ENCODE data around the gene HAUS8.

Gene HAUS8

GRCh38 chr19:17061691-17062090 lies 13.6 kb downstream of the HAUS8 start:
- Histone ChIP-seq H3K27ac (ENCODE audit: low read depth, low read length) (no peak overlapping the region), H3K4me3 (ENCODE audit: low read length) (no peak overlapping the region), H3K36me3 (ENCODE audit: control insufficient read depth, insufficient read depth, low read length) (peaks cover 16% of the 10 kb centered on the region), H3K9ac (ENCODE audit: low read length) (no peak overlapping the region), H3K4me1 (ENCODE audit: control insufficient read depth, insufficient read depth, low read length) (no peaks in the 10 kb centered on the region), H3K27me3 (ENCODE audit: control insufficient read depth, insufficient read depth, low read length) (no peaks in the 10 kb centered on the region)

DNA sequence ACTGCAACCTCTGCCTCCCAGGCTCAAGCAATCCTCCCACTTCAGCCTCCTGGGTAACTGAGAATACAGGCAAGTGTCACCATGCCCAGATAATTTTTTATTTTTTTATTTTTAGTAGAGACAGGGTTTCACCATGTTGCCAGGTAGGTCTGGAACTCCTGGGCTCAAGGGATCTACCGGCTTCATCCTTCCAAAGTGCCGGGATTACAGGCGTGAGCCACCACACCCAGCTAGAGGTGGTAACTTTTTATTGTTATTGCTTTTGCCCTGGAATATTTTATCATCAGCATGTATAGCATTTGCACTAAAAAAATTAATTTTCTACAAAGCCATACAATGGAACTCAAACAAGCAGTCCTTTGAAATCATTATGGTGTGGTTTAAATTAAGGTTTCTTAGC lies 14.0 kb downstream of the HAUS8 start:
- Histone ChIP-seq H3K36me3 (ENCODE audit: control insufficient read depth, insufficient read depth, low read length) (peaks cover 16% of the 10 kb centered on the region), H3K4me3 (ENCODE audit: low read length) (no peak overlapping the region), H3K27ac (ENCODE audit: low read depth, low read length) (no peak overlapping the region), H3K9ac (ENCODE audit: low read length) (no peak overlapping the region), H3K4me1 (ENCODE audit: control insufficient read depth, insufficient read depth, low read length) (no peaks in the 10 kb centered on the region), H3K27me3 (ENCODE audit: control insufficient read depth, insufficient read depth, low read length) (no peaks in the 10 kb centered on the region)

GRCh38 chr19:17060802-17061201 lies 14.4 kb downstream of the HAUS8 start:
- H3K36me3 ChIP-seq (ENCODE audit: control insufficient read depth, insufficient read depth, low read length): peaks cover 16% of the 10 kb centered on the region
- no peaks in the 10 kb centered on the region for H3K27me3 ChIP-seq (ENCODE audit: control insufficient read depth, insufficient read depth, low read length)
- H3K4me3 ChIP-seq (ENCODE audit: low read length): no peak overlapping the region
- H3K4me1 ChIP-seq (ENCODE audit: control insufficient read depth, insufficient read depth, low read length): no peaks in the 10 kb centered on the region
- no peak overlapping the region for H3K9ac ChIP-seq (ENCODE audit: low read length)
- H3K27ac ChIP-seq (ENCODE audit: low read depth, low read length): no peak overlapping the region

- no peak overlapping the region for H3K27ac ChIP-seq (ENCODE audit: low read depth, low read length)
- H3K36me3 ChIP-seq (ENCODE audit: control insufficient read depth, insufficient read depth, low read length): peaks cover 21% of the 10 kb centered on the region
- no peak overlapping the region for H3K9ac ChIP-seq (ENCODE audit: low read length)
- no peak overlapping the region for H3K4me3 ChIP-seq (ENCODE audit: low read length)
- no peaks in the 10 kb centered on the region for H3K27me3 ChIP-seq (ENCODE audit: control insufficient read depth, insufficient read depth, low read length)
- no peaks in the 10 kb centered on the region for H3K4me1 ChIP-seq (ENCODE audit: control insufficient read depth, insufficient read depth, low read length)
Measured at GRCh38 chr19:17058236-17058635, 17.0 kb downstream of the HAUS8 start.

DNA sequence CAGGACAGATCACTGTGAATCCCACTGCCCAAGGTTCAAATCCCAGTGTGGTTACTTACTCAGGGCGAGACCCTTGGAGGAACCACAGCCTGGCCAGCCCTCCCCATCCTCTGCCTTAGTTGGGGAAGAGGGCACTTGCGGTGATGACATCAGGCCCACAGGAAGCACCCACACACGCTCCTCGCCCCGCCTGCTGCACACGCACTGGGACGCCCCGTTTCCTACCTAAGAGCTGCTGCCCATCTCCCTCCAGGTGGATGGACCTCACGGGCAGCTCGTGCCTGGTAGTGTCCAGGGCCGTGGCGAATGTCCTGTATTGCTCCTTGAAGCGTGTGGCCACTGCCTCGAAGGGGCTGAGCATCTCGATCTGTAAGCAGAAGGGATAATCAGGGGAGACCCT lies 19.6 kb downstream of the HAUS8 start:
- no peaks in the 10 kb centered on the region for H3K27me3 ChIP-seq (ENCODE audit: control insufficient read depth, insufficient read depth, low read length)
- peaks cover 23% of the 10 kb centered on the region for H3K36me3 ChIP-seq (ENCODE audit: control insufficient read depth, insufficient read depth, low read length)
- no peak overlapping the region for H3K27ac ChIP-seq (ENCODE audit: low read depth, low read length)
- H3K4me1 ChIP-seq (ENCODE audit: control insufficient read depth, insufficient read depth, low read length): no peaks in the 10 kb centered on the region
- H3K9ac ChIP-seq (ENCODE audit: low read length): no peak overlapping the region
- H3K4me3 ChIP-seq (ENCODE audit: low read length): no peak overlapping the region

DNA sequence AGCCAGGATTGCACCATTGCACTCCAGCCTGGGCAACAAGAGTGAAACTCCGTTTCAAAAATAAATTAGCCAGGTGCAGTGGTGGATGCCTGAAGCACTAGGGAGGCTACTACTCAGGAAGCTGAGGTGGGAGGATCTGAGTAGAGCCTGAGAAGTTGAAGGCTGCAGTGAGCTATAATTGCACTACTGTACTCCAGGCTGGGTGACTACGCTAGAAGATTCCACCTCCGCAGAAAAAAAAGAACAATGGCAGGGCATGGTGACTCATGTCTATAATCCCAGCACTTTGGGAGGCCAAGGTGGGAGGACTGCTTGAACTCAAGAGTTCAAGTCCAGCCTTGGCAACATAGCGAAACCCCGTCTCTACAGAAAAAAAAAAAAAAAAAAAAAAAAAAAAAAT lies 20.5 kb downstream of the HAUS8 start:
- H3K27ac ChIP-seq (ENCODE audit: low read depth, low read length): no peak overlapping the region
- no peak overlapping the region for H3K4me3 ChIP-seq (ENCODE audit: low read length)
- peaks cover 23% of the 10 kb centered on the region for H3K36me3 ChIP-seq (ENCODE audit: control insufficient read depth, insufficient read depth, low read length)
- H3K27me3 ChIP-seq (ENCODE audit: control insufficient read depth, insufficient read depth, low read length): no peaks in the 10 kb centered on the region
- H3K9ac ChIP-seq (ENCODE audit: low read length): no peak overlapping the region
- H3K4me1 ChIP-seq (ENCODE audit: control insufficient read depth, insufficient read depth, low read length): no peaks in the 10 kb centered on the region

DNA sequence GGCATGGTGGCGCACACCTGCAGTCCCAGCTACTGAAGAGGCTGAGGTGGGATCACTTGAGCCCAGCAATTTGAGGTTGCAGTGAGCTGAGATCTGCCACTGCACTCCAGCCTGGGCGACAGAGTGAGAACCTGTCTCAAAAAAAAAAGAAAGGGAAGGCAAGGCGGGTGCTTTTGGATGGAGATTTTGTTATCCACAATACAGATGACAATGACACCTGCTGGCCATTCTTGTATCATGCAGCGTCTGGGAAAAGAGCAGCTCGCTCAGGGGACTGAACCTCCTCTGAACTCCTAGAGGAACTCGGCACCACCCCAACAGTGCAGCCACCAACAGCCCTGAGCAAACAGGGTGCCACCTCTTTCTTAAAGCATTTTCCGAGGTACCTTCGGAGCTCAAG lies 22.8 kb downstream of the HAUS8 start:
- Histone ChIP-seq H3K4me3 (ENCODE audit: low read length) (no peak overlapping the region), H3K36me3 (ENCODE audit: control insufficient read depth, insufficient read depth, low read length) (peaks cover 15% of the 10 kb centered on the region), H3K27me3 (ENCODE audit: control insufficient read depth, insufficient read depth, low read length) (no peaks in the 10 kb centered on the region), H3K27ac (ENCODE audit: low read depth, low read length) (no peak overlapping the region), H3K4me1 (ENCODE audit: control insufficient read depth, insufficient read depth, low read length) (no peaks in the 10 kb centered on the region), H3K9ac (ENCODE audit: low read length) (no peak overlapping the region)

DNA sequence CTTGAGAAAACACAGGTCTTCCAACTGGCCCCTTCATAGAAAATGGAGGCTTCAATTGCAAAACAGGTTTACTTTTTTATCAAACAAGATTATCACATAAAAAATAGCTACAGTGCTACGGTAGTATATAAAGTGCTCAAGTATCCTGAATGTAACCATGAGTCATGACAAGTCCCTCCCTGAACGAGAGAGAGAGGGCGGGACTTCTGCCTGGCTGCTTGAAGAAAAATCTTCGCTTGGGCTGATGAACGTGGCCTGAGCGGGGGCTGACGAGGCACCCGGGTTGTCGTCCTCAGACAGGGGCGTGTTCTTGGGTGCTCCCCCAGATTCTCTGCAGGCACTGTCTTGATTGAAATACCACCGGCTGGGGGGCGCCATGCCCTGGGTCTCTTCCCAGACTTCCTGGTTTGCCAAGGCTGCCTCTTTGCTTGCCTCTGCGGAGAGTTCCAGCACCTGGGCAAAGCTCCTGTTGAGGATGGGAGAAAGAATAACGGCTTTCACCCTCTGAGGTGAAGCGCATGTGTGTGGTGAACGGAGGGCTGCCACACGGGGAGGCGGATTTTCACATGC lies 25.5 kb downstream of the HAUS8 start:
- H3K4me1 ChIP-seq (ENCODE audit: control insufficient read depth, insufficient read depth, low read length): no peaks in the 10 kb centered on the region
- H3K36me3 ChIP-seq (ENCODE audit: control insufficient read depth, insufficient read depth, low read length): peaks cover 15% of the 10 kb centered on the region
- no peak overlapping the region for H3K9ac ChIP-seq (ENCODE audit: low read length)
- no peak overlapping the region for H3K4me3 ChIP-seq (ENCODE audit: low read length)
- no peaks in the 10 kb centered on the region for H3K27me3 ChIP-seq (ENCODE audit: control insufficient read depth, insufficient read depth, low read length)
- H3K27ac ChIP-seq (ENCODE audit: low read depth, low read length): no peak overlapping the region

GRCh38 chr19:17048885-17049453 lies 26.3 kb downstream of the HAUS8 start:
- no peak overlapping the region for H3K9ac ChIP-seq (ENCODE audit: low read length)
- no peak overlapping the region for H3K4me3 ChIP-seq (ENCODE audit: low read length)
- H3K4me1 ChIP-seq (ENCODE audit: control insufficient read depth, insufficient read depth, low read length): no peaks in the 10 kb centered on the region
- H3K27me3 ChIP-seq (ENCODE audit: control insufficient read depth, insufficient read depth, low read length): no peaks in the 10 kb centered on the region
- H3K36me3 ChIP-seq (ENCODE audit: control insufficient read depth, insufficient read depth, low read length): peaks cover 13% of the 10 kb centered on the region
- no peak overlapping the region for H3K27ac ChIP-seq (ENCODE audit: low read depth, low read length)

GRCh38 chr19:17045907-17046502 lies 29.2 kb downstream of the HAUS8 start:
- Histone ChIP-seq H3K4me1 (ENCODE audit: control insufficient read depth, insufficient read depth, low read length) (no peaks in the 10 kb centered on the region), H3K27me3 (ENCODE audit: control insufficient read depth, insufficient read depth, low read length) (no peaks in the 10 kb centered on the region), H3K4me3 (ENCODE audit: low read length) (no peak overlapping the region), H3K36me3 (ENCODE audit: control insufficient read depth, insufficient read depth, low read length) (peaks cover 7% of the 10 kb centered on the region), H3K27ac (ENCODE audit: low read depth, low read length) (no peak overlapping the region), H3K9ac (ENCODE audit: low read length) (no peak overlapping the region)

GRCh38 chr19:17043744-17044143 lies 31.5 kb downstream of the HAUS8 start:
- Histone ChIP-seq H3K36me3 (ENCODE audit: control insufficient read depth, insufficient read depth, low read length) (peaks cover 1% of the 10 kb centered on the region), H3K27me3 (ENCODE audit: control insufficient read depth, insufficient read depth, low read length) (no peaks in the 10 kb centered on the region), H3K4me3 (ENCODE audit: low read length) (no peak overlapping the region), H3K27ac (ENCODE audit: low read depth, low read length) (no peak overlapping the region), H3K4me1 (ENCODE audit: control insufficient read depth, insufficient read depth, low read length) (no peaks in the 10 kb centered on the region), H3K9ac (ENCODE audit: low read length) (no peak overlapping the region)

DNA sequence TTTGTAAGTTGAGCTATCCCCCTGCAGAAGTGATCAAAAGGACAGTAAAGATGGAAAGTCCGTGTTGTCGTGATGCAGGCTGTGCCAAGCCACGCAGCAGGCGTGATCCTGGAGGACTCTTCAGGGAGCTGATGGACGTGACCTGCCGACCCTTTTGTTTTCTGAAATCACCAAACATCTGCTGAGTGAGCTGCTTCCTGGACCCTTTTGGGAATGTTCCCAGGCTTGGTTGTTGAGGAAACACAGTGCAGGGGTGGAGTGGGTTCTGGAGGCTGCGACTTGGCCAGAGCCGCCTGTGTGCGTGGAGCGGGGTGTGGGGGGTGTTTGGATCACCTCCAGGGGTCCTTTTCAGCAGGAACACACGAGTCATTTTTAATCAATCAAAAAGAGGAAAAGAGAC lies 33.3 kb downstream of the HAUS8 start:
- Histone ChIP-seq H3K9ac (ENCODE audit: low read length) (no peak overlapping the region), H3K36me3 (ENCODE audit: control insufficient read depth, insufficient read depth, low read length) (no peaks in the 10 kb centered on the region), H3K4me3 (ENCODE audit: low read length) (no peak overlapping the region), H3K27ac (ENCODE audit: low read depth, low read length) (no peak overlapping the region), H3K27me3 (ENCODE audit: control insufficient read depth, insufficient read depth, low read length) (no peaks in the 10 kb centered on the region), H3K4me1 (ENCODE audit: control insufficient read depth, insufficient read depth, low read length) (no peaks in the 10 kb centered on the region)

DNA sequence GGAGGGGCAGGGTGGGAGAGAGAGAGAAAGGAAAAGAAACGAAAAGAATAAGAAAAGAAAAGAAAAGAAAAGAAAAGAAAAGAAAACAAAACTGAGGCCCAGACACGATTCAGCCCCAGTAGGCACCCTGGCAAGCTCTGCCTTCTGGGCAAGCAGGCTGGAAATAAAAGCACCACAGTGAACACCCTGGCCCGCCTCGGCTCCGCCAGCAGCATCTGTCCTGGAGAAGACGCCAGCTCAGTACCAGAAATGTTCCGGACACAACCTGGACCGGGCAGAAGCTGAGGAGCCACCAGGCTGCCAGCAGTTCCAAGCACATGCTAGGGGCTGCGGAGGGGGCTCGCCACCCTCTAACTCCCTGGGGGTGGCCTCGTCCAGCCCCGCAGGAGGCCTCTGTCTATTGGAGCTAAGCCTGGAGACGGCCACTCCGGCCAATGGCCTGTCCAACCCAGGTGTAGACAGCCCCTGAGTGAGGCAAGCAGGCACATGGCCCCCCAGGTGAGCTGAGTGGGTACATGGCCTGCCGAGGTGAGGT lies 37.2 kb downstream of the HAUS8 start:
- H3K27ac ChIP-seq (ENCODE audit: low read depth, low read length): no peak overlapping the region
- H3K4me3 ChIP-seq (ENCODE audit: low read length): no peak overlapping the region
- no peaks in the 10 kb centered on the region for H3K4me1 ChIP-seq (ENCODE audit: control insufficient read depth, insufficient read depth, low read length)
- H3K27me3 ChIP-seq (ENCODE audit: control insufficient read depth, insufficient read depth, low read length): no peaks in the 10 kb centered on the region
- H3K9ac ChIP-seq (ENCODE audit: low read length): no peak overlapping the region
- no peaks in the 10 kb centered on the region for H3K36me3 ChIP-seq (ENCODE audit: control insufficient read depth, insufficient read depth, low read length)
